Activated CD4-positive, alpha-beta T cell treated with anti-CD3 and anti-CD28 coated beads, Interleukin-2, amount 10 ng/mL, durations not matched to agents 7 days and 5 days (primary cell): ENCODE data around the gene TXNRD2. TPM values are rescaled to one million over a fixed set of nuclear protein-coding genes. Genes with fewer than 3 reads are reported as not detected.

Experiments
- CTCF ChIA-PET: fragments of 350-600 bp; sonication (Branson Sonifier 250); formaldehyde crosslinking; loops from one replicate; lab custom pipeline; 2021; ENCODE audit warnings: antibody characterized with exemption; lab: Charles Lee
- POLR2A ChIA-PET: fragments of 350-600 bp; sonication (Branson Sonifier 250); formaldehyde crosslinking; loops from one replicate; lab custom pipeline; 2021; ENCODE audit warnings: antibody characterized with exemption; lab: Charles Lee
- DNase-seq: peaks from one replicate; pipeline ENCODE4 v3.0.0-alpha.2; 2020
- H3K27ac Mint-ChIP-seq: one replicate; pipeline ENCODE4 v1.8.0; 2021; ENCODE audit warnings: mild to moderate bottlenecking, moderate library complexity, mixed read lengths
- H3K27me3 Mint-ChIP-seq: one replicate; pipeline ENCODE4 v1.8.0; 2021; ENCODE audit warnings: mixed read lengths
- H3K36me3 Mint-ChIP-seq: one replicate; pipeline ENCODE4 v1.8.0; 2021; ENCODE audit warnings: low read depth, mixed read lengths
- H3K4me1 Mint-ChIP-seq: one replicate; pipeline ENCODE4 v1.8.0; 2021; ENCODE audit warnings: mixed read lengths
- H3K4me3 Mint-ChIP-seq: one replicate; pipeline ENCODE4 v1.8.0; 2021; ENCODE audit warnings: mild to moderate bottlenecking, moderate library complexity, mixed read lengths
- H3K9me3 Mint-ChIP-seq: one replicate; pipeline ENCODE4 v1.8.0; 2021; ENCODE audit warnings: mixed read lengths
- total RNA-seq, 2 experiments: library from RNA; stranded (reverse); gene quantifications; one replicate each; pipeline ENCODE4 v1.2.3, GENCODE V29; 2021

Gene TXNRD2
- total RNA-seq, 2 experiments from 2014 or later: 19.3 to 21.9 TPM

DNA sequence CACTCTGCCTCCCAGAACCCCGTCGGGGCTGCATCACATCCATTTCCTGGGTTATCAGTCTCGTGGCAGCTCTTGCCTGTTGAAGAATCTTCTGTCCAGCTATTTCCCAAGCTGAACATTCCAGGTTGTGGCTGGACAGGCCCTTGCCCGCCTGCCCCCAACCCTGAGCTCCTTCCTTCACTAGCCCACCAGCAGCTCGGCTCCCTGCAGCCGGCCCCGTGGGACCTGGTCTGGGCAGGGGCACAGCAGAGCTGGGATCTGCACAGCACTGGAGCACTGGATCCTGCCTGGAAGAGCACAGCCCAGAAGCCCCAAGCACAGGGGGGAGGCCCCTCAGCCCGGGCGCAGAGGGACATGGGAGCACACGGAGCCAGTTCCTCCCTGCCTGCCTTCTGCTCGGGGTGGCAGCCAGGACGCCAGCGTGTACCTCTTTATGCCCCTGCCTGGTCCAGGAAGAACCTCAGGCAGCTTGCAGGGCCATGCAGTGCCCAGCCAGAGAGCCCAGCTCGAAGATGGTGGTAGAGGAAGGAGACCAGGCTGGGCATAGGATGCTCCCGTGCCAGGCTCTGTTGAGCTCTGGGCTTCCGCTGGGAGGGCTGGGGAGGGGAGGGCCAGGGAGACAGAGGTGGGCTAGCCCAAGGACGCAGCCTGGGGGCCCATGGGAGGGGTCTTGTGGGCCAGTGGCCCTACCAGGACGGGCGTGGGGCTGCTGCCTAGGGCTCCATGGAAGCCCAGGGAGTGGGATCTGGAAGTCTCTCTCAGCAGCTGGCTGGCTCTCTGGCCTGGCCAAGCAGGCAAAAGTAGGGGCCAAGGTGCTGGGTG, 70.4 kb downstream of the TXNRD2 start:
- no peaks in the 10 kb centered on the region for H3K9me3 Mint-ChIP-seq
- no peak overlapping the region for H3K27ac Mint-ChIP-seq
- H3K4me1 Mint-ChIP-seq: peaks cover 11% of the 10 kb centered on the region
- H3K27me3 Mint-ChIP-seq: no peaks in the 10 kb centered on the region
- no peak overlapping the region for H3K4me3 Mint-ChIP-seq
- CTCF ChIA-PET: interaction anchor here (1.1 to 2.6 kb wide), 2 partner anchors 15 to 141 kb away, joined by 4 to 6 read pairs; no protein-coding TSS in a partner anchor
- DNase-seq: no peak
- POLR2A ChIA-PET: no interaction called here
- no peaks in the 10 kb centered on the region for H3K36me3 Mint-ChIP-seq

DNA sequence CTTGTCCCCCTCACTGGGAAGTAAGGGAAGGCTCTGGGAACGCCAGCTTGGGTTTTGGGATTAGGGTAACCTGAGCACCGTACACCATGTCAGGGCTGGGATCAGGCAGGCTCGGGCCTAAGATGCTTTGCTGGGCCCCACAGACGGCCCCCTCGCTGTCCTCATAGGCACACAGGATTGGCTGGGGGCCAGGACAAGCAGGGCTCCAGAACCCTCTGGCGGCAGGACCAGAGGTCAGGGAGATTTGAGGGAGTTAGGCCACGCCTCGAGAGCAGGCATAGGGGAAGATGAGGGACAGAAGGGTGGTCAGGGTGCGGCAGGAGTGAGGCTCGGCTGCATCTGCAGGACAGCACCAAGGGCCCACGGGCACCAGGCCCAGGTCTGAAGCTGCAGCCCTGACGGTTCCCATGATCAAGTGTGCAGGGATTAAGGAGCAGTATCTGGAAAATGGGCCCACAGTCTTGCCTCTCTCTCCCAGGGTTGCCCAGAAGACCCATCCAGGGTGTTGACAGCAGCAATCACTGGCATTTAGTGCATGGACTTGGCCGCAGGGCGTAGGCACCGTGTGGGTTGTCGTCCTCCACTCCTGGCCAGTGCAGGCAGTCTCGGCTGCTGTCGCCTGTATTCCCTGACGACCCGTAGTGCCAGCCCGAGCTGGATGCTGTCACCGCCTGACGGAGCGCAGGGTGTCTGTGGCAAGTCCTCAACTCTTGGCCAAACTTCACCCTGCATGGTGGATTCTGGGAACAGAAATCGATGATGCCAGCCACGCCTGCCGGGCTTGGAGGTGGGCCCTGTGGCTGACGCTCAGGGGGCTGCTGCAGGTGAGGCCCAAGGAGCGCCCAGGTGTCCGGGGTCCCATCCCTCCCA, 71.2 kb downstream of the TXNRD2 start:
- H3K36me3 Mint-ChIP-seq: no peaks in the 10 kb centered on the region
- ChIA-PET CTCF (interaction anchor here (1.1 to 2.6 kb wide), 2 partner anchors 16 to 140 kb away, joined by 4 to 6 read pairs; no protein-coding TSS in a partner anchor), POLR2A (no interaction called here)
- H3K4me1 Mint-ChIP-seq: peaks cover 11% of the 10 kb centered on the region
- H3K4me3 Mint-ChIP-seq: no peak overlapping the region
- H3K9me3 Mint-ChIP-seq: no peaks in the 10 kb centered on the region
- no peak for DNase-seq
- H3K27me3 Mint-ChIP-seq: no peaks in the 10 kb centered on the region
- H3K27ac Mint-ChIP-seq: no peak overlapping the region

DNA sequence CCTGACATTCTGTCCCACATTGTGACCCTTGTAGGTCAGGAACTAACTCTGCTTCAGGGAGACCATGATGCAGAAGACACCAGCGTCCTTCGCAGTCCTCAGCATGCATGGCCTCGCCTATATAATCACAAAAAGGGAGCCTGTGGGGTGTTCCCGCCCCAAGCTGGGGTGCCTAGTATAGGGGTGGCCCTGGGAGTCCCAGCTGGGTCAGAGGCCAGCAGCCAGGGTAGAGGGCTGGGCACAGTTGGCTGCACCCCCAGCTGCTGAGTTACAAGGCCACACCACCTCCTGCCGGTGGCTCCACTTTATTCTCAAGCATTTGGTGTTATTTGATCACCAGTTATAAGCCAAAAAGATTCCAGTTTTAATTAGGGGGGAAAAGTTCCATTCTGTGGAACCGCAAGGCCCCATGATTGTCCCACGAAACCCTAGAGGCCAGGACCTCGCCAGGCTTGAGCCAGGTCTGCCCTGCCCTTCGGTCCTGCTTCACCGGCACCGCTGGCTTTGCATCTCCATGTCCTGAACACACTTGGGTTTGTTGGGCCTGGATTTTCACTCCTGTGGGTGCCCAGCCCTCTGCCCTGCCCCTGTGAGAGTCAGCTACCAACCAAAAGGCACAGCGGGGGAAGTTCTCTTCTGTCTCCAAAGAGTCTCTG, 72.0 kb downstream of the TXNRD2 start:
- ChIA-PET CTCF (interaction anchor here (2.6 kb wide), 1 partner anchor 140 kb away, joined by 6 read pairs; no protein-coding TSS in a partner anchor), POLR2A (no interaction called here)
- Mint-ChIP-seq H3K4me3 (no peak overlapping the region), H3K27ac (no peak overlapping the region), H3K27me3 (no peaks in the 10 kb centered on the region), H3K4me1 (peaks cover 8% of the 10 kb centered on the region), H3K36me3 (no peaks in the 10 kb centered on the region), H3K9me3 (no peaks in the 10 kb centered on the region)
- no peak for DNase-seq

DNA sequence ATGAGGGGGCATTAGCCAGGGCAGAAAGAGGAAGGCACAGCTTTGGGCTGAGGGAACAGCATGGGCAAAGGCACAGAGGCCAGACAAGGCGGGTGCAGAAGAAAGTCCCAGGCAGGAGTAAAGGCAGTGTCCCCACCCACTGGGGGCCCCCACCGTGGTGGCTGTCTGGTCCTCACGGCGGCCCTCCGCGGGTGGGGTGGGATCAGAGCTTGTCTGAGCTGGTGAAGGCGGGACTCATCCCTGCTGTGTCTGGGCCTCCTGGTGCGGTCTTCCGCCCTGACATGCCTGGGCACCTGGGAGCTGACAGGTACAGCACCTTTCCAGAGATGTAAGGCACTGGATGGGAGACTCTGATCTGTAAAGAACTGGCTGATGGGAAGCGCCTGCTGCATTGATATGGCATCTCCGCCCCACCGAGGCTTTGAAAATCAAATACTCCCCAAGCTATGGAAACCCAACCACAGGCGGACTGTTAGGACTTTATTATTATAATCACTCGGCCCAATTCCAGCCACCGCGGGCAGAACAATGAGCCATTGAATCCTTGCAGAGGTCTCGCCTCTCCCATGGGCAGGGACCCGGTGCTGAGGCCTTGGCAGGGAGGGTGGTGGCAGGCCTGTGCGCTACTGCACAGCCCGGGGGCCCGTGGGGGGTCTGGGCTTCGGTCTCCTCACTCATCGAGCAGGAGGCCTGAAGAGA, 72.7 kb downstream of the TXNRD2 start:
- H3K36me3 Mint-ChIP-seq: no peaks in the 10 kb centered on the region
- CTCF ChIA-PET: interaction anchor here (0.9 to 2.6 kb wide), 3 partner anchors 12 to 139 kb away, joined by 3 to 6 read pairs (median 3); no protein-coding TSS in a partner anchor
- no peaks in the 10 kb centered on the region for H3K9me3 Mint-ChIP-seq
- POLR2A ChIA-PET: no interaction called here
- DNase-seq: no peak
- no peak overlapping the region for H3K27ac Mint-ChIP-seq
- no peak overlapping the region for H3K4me3 Mint-ChIP-seq
- H3K4me1 Mint-ChIP-seq: peaks cover 1% of the 10 kb centered on the region
- H3K27me3 Mint-ChIP-seq: no peaks in the 10 kb centered on the region

DNA sequence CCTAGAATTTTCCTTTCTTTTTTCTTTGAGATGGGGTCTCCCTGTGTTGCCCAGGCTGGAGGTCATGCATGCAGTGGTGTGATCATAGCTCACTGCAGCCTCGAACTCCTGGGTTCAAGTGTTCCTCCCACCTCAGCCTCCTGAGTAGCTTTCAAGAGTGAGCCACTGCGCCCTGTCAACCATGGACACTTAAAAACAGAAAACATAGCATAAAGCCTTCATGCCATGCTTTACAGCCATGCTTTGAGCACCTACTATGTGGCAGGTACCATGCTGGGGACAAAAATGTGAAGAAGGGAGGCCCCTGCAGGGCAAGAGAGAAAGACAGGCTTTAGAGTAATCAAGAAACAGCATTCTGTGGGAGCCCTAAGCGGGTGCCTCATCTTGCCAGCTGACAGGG, 73.3 kb downstream of the TXNRD2 start:
- Mint-ChIP-seq H3K4me1 (no peaks in the 10 kb centered on the region), H3K36me3 (no peaks in the 10 kb centered on the region), H3K27me3 (no peaks in the 10 kb centered on the region), H3K9me3 (no peaks in the 10 kb centered on the region), H3K4me3 (no peak overlapping the region), H3K27ac (no peak overlapping the region)
- ChIA-PET CTCF (interaction anchor here (0.9 to 1.4 kb wide), 2 partner anchors 12 to 22 kb away, joined by 3 read pairs; no protein-coding TSS in a partner anchor), POLR2A (no interaction called here)
- DNase-seq: no peak

DNA sequence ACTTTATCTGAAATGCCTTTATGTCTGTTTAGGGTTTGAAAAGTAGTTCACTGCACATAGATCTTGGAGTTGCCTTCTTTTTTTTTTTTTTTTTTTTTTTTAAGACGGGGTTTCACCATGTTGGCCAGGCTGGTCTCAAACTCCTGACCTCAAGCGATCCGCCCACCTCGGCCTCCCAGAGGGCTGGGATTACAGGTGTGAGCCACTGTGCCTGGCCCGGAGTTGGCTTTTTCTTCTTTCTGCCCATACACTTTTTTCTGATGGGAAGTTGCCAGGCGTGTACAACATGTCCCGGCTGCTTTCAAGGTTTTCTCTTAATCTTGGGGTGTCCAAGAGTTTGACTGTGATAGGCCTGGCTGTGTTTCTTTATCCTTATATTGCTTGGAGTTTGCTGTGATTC, 74.0 kb downstream of the TXNRD2 start:
- Mint-ChIP-seq H3K36me3 (no peaks in the 10 kb centered on the region), H3K27me3 (no peaks in the 10 kb centered on the region), H3K27ac (no peak overlapping the region), H3K9me3 (no peaks in the 10 kb centered on the region), H3K4me3 (no peak overlapping the region), H3K4me1 (no peaks in the 10 kb centered on the region)
- POLR2A ChIA-PET: no interaction called here
- DNase-seq: no peak
- CTCF ChIA-PET: interaction anchor here (1.4 kb wide), 1 partner anchor 23 kb away, joined by 3 read pairs; no protein-coding TSS in a partner anchor

DNA sequence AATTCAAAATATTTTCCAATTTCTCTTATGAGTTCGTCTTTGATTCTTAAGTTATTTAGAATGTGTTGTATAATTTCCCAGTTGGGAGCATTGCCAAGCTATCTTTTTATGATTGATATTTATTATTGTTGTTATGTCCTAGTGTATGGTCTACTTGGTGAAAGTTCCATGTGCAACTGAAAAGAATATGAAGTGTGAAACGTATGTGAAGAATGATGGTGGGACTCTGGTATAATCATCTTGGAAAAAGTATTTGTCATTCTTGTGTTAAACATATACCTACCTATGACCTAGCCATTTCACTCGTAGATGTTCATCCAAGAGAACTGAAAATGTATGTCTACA, 75.0 kb downstream of the TXNRD2 start:
- Mint-ChIP-seq H3K27ac (no peak overlapping the region), H3K4me1 (no peaks in the 10 kb centered on the region), H3K36me3 (no peaks in the 10 kb centered on the region), H3K27me3 (no peaks in the 10 kb centered on the region), H3K9me3 (no peaks in the 10 kb centered on the region), H3K4me3 (no peak overlapping the region)
- ChIA-PET POLR2A (no interaction called here), CTCF (no interaction called here)
- no peak for DNase-seq

DNA sequence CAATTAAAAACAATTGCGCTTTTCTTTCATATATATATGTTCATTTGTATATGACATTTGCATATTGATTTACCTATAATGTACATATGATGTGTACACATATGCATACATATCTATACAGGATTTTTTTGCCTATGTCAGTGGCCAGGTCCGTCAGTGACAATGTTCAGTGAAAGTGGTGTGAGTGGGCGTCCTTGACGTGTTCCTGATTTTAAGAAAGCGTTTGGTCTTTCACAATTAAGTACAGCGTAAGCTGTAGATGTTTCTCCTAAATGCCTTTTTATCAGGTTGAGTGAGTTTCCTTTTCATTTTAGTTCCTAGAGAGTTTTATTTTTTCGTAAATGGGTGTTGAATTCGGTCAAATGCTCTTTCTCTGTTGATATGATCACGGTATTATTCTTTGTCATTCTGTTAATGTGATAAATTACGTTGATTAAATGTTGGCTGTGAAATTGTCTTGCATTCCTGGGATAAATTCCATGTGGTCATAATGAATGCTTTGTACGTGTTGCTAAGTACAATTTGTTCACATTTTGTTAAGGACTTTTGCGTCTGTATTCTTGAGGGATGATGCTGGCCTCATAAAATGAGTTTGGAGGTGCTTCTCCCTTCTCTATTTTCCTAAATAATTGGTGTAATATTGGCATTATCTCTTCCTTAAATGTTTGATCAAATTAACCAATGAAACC, 76.3 kb downstream of the TXNRD2 start:
- no peak overlapping the region for H3K27ac Mint-ChIP-seq
- ChIA-PET POLR2A (no interaction called here), CTCF (no interaction called here)
- no peaks in the 10 kb centered on the region for H3K4me1 Mint-ChIP-seq
- no peak overlapping the region for H3K4me3 Mint-ChIP-seq
- H3K27me3 Mint-ChIP-seq: no peaks in the 10 kb centered on the region
- H3K9me3 Mint-ChIP-seq: no peaks in the 10 kb centered on the region
- no peak for DNase-seq
- no peaks in the 10 kb centered on the region for H3K36me3 Mint-ChIP-seq

DNA sequence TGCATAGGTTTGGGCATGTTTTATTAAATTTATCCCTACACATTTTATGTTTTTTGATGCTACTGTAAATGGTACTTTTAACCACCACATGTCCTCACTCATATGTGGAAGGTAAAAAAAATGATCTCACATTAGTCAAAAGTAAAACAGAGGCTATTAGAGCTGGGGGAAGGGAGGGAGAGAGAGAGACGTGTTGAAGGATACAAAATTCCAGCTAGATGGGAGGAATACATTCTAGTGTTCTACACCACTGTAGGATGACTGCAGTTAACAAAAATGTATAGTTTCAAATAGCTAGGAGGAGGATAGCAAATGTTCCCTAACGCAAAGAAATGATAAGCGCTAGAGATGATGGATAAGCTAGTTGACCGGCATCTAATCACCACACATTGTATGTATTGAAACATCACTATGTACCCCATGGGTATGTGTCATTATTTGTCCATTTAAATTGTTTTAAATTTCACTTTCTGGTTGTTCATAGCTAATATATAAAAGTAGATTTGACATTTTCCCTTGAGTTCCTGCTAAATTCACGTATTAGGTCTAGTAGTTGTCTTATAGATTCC, 77.0 kb downstream of the TXNRD2 start:
- Mint-ChIP-seq H3K9me3 (no peaks in the 10 kb centered on the region), H3K27ac (no peak overlapping the region), H3K4me3 (no peak overlapping the region), H3K4me1 (no peaks in the 10 kb centered on the region), H3K27me3 (no peaks in the 10 kb centered on the region), H3K36me3 (no peaks in the 10 kb centered on the region)
- CTCF ChIA-PET: no interaction called here
- no peak for DNase-seq
- POLR2A ChIA-PET: no interaction called here

DNA sequence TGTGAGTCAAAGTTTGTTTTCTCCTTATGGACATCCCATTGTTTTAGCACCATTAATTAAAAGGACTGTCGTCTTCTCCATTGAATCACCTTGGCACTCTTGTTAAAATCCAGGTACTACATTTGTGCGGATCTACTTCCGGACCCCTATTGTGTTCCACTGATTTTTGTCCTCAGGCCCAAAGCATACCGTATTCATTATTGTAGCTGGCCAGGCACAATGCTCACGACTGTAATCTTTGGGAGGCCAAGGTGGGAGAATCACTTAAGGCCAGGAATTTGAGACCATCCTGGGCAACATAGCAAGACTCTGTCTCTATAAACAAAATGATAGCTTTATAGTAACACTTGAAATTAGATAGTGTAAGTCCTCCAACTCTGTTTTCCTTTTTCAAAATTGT, 78.0 kb downstream of the TXNRD2 start:
- H3K9me3 Mint-ChIP-seq: no peaks in the 10 kb centered on the region
- ChIA-PET CTCF (no interaction called here), POLR2A (no interaction called here)
- H3K4me1 Mint-ChIP-seq: peaks cover 2% of the 10 kb centered on the region
- no peak overlapping the region for H3K27ac Mint-ChIP-seq
- no peaks in the 10 kb centered on the region for H3K27me3 Mint-ChIP-seq
- H3K4me3 Mint-ChIP-seq: no peak overlapping the region
- no peak for DNase-seq
- H3K36me3 Mint-ChIP-seq: no peaks in the 10 kb centered on the region

DNA sequence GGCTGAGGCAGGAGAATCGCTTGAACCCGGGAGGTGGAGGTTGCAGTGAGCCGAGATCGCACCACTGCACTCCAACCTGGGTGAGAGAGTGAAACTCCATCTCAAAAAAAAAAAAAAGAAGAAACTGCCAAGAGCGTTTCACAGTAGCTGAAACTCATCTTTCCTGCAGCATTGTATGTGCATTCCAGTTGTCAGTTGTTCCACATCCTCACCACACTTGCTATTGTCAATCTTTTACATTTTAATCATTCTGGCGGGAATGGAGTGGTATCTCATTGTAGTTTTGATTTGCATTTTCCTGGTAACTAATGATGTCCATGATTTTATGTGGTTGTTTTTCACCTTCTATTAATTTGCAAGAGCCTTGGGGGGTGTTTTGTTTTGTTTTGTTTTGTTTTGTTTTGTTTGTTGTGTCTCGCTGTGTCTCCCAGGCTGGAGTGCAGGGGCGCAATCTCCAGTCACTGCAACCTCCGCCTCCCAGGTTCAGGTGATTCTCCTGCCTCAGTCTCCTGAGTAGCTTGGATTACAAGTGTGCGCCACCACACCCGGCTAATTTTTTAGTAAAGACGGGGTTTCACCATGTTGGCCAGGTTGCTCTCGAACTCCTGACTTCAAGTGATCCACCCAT, 78.9 kb downstream of the TXNRD2 start:
- Mint-ChIP-seq H3K36me3 (no peaks in the 10 kb centered on the region), H3K27me3 (no peaks in the 10 kb centered on the region), H3K27ac (no peak overlapping the region), H3K4me3 (no peak overlapping the region), H3K9me3 (no peaks in the 10 kb centered on the region), H3K4me1 (peaks cover 2% of the 10 kb centered on the region)
- CTCF ChIA-PET: no interaction called here
- POLR2A ChIA-PET: no interaction called here
- no peak for DNase-seq
